SU-DHL-6 (cell line): ENCODE results near the gene SAP30L.

Experiments
- H2AFZ ChIP-seq: fragments of 200-600 bp; sonication (generic); 2 replicates; pipeline ENCODE4 v1.6.1; 2014; ENCODE audit warnings: low read depth, mild to moderate bottlenecking, moderate library complexity, mixed read lengths, antibody characterized with exemption, low read length; ENCODE audit not compliant: severe bottlenecking
- H3F3A ChIP-seq: fragments of 200-600 bp; shearing (Covaris generic); 2 replicates; pipeline ENCODE4 v1.6.0; 2016; ENCODE audit warnings: antibody characterized with exemption, mild to moderate bottlenecking; ENCODE audit not compliant: insufficient read depth
- H3K27ac ChIP-seq: fragments of 200-600 bp; sonication (generic); 2 replicates; pipeline ENCODE4 v1.5.1; 2016; ENCODE audit warnings: low read depth, mild to moderate bottlenecking, low read length, moderate library complexity, mixed read lengths
- H3K27me3 ChIP-seq: fragments of 200-600 bp; sonication (generic), shearing (Covaris generic); 2 replicates; pipeline ENCODE4 v1.6.0; 2014; ENCODE audit warnings: mild to moderate bottlenecking, low read length
- H3K36me3 ChIP-seq: fragments of 200-600 bp; sonication (generic); 2 replicates; pipeline ENCODE4 v1.6.1; 2014; ENCODE audit warnings: mild to moderate bottlenecking, low read length, mixed read lengths
- H3K4me2 ChIP-seq: fragments of 300-600, 200-600 bp; shearing (Covaris generic), sonication (generic); 2 replicates; pipeline ENCODE4 v1.6.0; 2014; ENCODE audit warnings: low read length, low read depth, mild to moderate bottlenecking; ENCODE audit not compliant: poor library complexity, severe bottlenecking
- H3K4me3 ChIP-seq: fragments of 200-600 bp; sonication (generic); 2 replicates; pipeline ENCODE4 v1.5.1; 2014; ENCODE audit warnings: antibody characterized with exemption, low read length, mild to moderate bottlenecking, mixed read lengths; ENCODE audit not compliant: insufficient read depth, poor library complexity, severe bottlenecking
- H3K79me2 ChIP-seq: fragments of 200-600 bp; sonication (generic); 2 replicates; pipeline ENCODE4 v1.6.1; 2014; ENCODE audit warnings: mild to moderate bottlenecking, low read length, moderate library complexity; ENCODE audit not compliant: insufficient read depth
- H3K9ac ChIP-seq: fragments of 200-600 bp; sonication (generic); 2 replicates; pipeline ENCODE4 v1.7.0; 2014; ENCODE audit warnings: mild to moderate bottlenecking, low read length
- H3K9me2 ChIP-seq: fragments of 200-600 bp; sonication (generic); replicated peaks from 2 replicates; pipeline ENCODE4 v1.6.1; 2014; ENCODE audit warnings: low read length; ENCODE audit not compliant: insufficient read depth
- H3K9me3 ChIP-seq: fragments of 200-600 bp; sonication (generic); 2 replicates; pipeline ENCODE4 v1.6.1; 2014; ENCODE audit warnings: low read length, mixed read lengths; ENCODE audit not compliant: insufficient read depth
- H4K20me1 ChIP-seq: fragments of 200-600 bp; sonication (generic); 2 replicates; pipeline ENCODE4 v1.6.1; 2014; ENCODE audit warnings: low read depth, mild to moderate bottlenecking, antibody characterized with exemption, low read length, moderate library complexity, mixed read lengths
- CTCF ChIP-seq: fragments of 200-600 bp; sonication (generic); IDR thresholded peaks from one replicate; pipeline ENCODE4 v1.5.1; 2017; ENCODE audit warnings: antibody characterized with exemption, mild to moderate bottlenecking, low read length, moderate library complexity; ENCODE audit not compliant: insufficient read depth, poor library complexity, severe bottlenecking
- EZH2phosphoT487 ChIP-seq: fragments of 200-600 bp; sonication (generic), shearing (Covaris generic); conservative IDR thresholded peaks from 2 replicates; pipeline ENCODE4 v1.6.1; 2018; ENCODE audit warnings: mild to moderate bottlenecking, antibody characterized with exemption, low read length, moderate library complexity, mixed read lengths

Gene SAP30L, protein sequence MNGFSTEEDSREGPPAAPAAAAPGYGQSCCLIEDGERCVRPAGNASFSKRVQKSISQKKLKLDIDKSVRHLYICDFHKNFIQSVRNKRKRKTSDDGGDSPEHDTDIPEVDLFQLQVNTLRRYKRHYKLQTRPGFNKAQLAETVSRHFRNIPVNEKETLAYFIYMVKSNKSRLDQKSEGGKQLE

DNA sequence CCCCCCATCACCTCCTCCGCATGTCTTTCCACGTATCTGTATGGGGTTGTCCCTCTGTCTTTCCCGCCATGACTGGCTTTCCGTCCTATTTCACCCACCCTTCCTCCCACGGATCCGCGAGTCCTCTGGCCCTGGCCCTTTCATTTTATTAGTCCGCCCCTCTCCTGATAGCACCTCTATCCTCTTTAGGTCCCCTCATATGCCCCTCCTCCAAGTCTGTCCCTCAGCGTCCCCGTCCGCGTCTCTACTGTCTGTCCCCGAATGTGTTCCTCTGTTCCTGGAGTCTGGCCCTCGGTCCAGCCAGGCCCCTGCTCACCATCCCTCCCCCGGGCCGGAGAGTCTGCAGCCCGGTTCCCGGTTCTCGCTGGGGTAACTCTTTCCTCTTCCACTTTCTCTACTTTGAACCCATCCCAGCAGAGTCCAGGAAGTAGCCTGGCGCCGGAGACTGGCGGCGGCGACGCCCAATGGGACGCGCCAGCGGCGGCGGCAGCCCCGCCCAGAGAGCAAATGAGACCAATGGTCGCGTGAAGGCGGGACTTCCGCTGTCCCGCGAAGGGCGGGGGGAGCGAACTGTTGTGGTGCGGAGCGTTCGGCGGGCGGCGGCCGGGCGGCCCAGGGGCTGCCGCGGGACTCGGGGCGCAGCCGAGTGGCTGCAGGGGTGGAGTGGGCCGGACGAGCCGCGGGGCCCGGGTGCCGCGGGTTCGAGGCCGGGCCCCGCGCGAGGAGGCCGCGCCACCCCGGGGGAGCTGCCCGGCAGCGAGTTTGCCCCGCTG, at the start of gene SAP30L:
Gene SAP30L (plus strand): TSS at position 576 of the 773 bp plus-strand sequence. CDS start 608 bp downstream, outside the sequence.
- peaks cover 3% of the 10 kb centered on the region; the same call in 1 of the 2 replicates for H3K79me2 ChIP-seq
- 0 out of 2 replicates have a peak, but pooled peaks cover 3% of the 10 kb centered on the region for H3F3A ChIP-seq
- H4K20me1 ChIP-seq, result peaks cover 6% of the 10 kb centered on the region; the same call in 1 of the 2 replicates
- no peaks in the 10 kb centered on the region for H3K9me3 ChIP-seq
- H3K27me3 ChIP-seq, result no peaks in the 10 kb centered on the region
- peak within 1 kb of the TSS; percentile 93 for H2AFZ ChIP-seq
- TF ChIP-seq EZH2phosphoT487, result no peak
- TF ChIP-seq CTCF, result no peak
- no peaks in the 10 kb centered on the region for H3K36me3 ChIP-seq
- peak within 1 kb of the TSS; percentile 67 for H3K9ac ChIP-seq
- H3K4me3 ChIP-seq, result peak within 1 kb of the TSS; percentile 91
- H3K4me2 ChIP-seq, result peak within 1 kb of the TSS; percentile 81
- no peaks in the 10 kb centered on the region for H3K9me2 ChIP-seq
- H3K27ac ChIP-seq, result 0 out of 2 replicates have a peak within 1 kb of the TSS, but pooled peaks have one; percentile 9

DNA sequence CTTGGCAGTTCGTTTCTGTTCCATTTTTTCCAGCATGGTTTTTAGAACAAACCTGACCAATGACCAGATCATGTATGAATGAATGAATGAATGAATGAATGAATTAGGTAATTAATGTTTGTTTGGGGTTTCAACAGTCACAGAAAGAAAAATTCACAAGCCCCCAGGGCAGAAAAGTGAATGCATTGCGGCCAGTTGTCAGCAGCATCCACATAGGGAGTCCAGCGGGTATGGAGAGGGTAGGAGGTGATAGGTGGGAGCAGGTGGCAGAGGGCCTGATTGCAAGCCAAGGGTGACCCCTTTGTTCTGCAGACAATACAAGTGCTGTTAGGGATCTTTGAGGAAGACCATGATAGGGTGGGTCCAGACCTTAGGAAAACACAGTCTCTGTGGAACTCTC, 49.7 kb upstream of the SAP30L start:
- H3K27ac ChIP-seq, result no peak overlapping the region
- no peaks in the 10 kb centered on the region for H4K20me1 ChIP-seq
- no peak overlapping the region for H3K9ac ChIP-seq
- no peaks in the 10 kb centered on the region for H3K27me3 ChIP-seq
- H3K9me2 ChIP-seq, result no peaks in the 10 kb centered on the region
- no peak overlapping the region for H3K4me2 ChIP-seq
- H3F3A ChIP-seq, result no peaks in the 10 kb centered on the region
- TF ChIP-seq CTCF (no peak), EZH2phosphoT487 (no peak)
- no peak overlapping the region for H2AFZ ChIP-seq
- H3K4me3 ChIP-seq, result no peak overlapping the region
- no peaks in the 10 kb centered on the region for H3K36me3 ChIP-seq
- H3K79me2 ChIP-seq, result no peaks in the 10 kb centered on the region
- no peaks in the 10 kb centered on the region for H3K9me3 ChIP-seq

DNA sequence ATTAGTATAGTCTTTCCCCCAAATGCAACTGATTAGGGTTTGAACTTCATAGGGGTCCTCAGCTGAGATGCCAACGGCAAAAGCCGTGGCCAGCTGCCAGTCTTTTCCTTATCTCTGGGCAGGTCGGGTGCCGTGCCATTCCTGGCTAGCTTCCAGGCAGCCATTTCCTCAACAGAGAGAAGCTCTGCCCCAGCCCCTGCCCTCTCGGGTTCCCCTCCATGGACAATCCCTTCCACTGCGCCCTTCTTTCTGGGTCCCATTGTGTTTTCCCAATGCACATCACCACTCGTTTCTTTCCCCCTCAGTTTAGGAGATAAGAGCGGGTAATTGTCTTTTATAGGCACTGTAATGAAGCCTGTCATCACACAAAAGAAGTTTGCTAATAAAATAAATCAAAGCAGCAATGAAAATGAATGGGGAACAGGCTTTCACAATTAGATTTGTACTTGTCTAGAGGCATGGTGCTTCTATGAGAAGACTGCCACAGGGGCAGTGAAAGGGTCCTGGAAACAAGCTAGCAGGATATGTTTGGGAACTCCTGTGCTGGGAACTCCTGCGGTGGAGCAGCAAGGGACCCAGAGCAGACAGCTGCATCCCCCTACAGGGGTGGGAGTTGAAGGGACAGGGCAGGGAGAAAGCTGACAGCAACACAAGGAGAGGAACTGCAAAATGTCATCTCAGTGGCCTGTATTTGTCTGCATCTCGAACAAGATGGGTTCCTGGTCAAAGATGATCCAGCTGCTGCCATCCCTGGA, 48.0 kb upstream of the SAP30L start:
- no peak for TF ChIP-seq EZH2phosphoT487
- TF ChIP-seq CTCF, result no peak
- H3K4me2 ChIP-seq, result no peak overlapping the region
- H3F3A ChIP-seq, result no peaks in the 10 kb centered on the region
- no peak overlapping the region for H3K9ac ChIP-seq
- H3K79me2 ChIP-seq, result no peaks in the 10 kb centered on the region
- H3K9me3 ChIP-seq, result no peaks in the 10 kb centered on the region
- H3K9me2 ChIP-seq, result no peaks in the 10 kb centered on the region
- H3K4me3 ChIP-seq, result no peak overlapping the region
- H4K20me1 ChIP-seq, result no peaks in the 10 kb centered on the region
- H3K27ac ChIP-seq, result no peak overlapping the region
- no peaks in the 10 kb centered on the region for H3K27me3 ChIP-seq
- H2AFZ ChIP-seq, result no peak overlapping the region
- no peaks in the 10 kb centered on the region for H3K36me3 ChIP-seq
